ENCODE measurements around the gene STEAP4. TPM values are rescaled to one million over a fixed set of nuclear protein-coding genes. Genes with fewer than 3 reads are reported as not detected.

Gene STEAP4
- total and polyA plus RNA-seq, 2 of the 13 experiments (the other 11 are each of a cell fraction or from before 2014, with no cell fraction given) = not detected

DNA sequence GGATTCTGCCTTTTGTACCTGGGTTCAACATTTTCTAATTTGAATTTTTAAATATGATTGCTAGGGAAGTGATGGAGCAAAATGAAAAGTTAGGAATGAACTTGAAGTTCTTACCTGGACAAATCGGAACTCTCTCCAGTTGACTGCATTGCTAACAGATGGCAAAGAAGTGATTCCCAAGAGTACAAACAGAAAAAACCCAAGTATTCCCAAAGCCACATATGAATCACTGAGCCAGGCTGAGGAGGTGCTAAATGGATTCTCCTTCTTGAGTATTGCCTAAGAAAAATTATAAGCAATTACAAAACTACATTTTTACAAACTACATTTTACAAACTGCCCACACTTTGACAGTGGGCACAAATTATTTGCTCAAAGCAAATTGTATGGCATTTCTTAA lies 25.9 kb downstream of the STEAP4 start:
- Histone ChIP-seq H2AFZ (ENCODE audit: low read length) (no peak overlapping the region), H3K4me2 (ENCODE audit: low read depth, low read length) (no peak overlapping the region), H3K79me2 (ENCODE audit: insufficient read depth, low read length) (no peaks in the 10 kb centered on the region), H3K9me3 (ENCODE audit: low read length) (no peaks in the 10 kb centered on the region), H3K4me1 (ENCODE audit: insufficient read depth, low read length) (peaks cover 8% of the 10 kb centered on the region; the same call in 1 of the 2 replicates), H3K36me3 (replicated peaks in 1 of 2; ENCODE audit: control insufficient read depth in 1 of 2, insufficient read depth in 2 of 2, low read length in 2 of 2) (no peaks in the 10 kb centered on the region), H3K4me3 (replicated peaks in 1 of 3; ENCODE audit: insufficient read depth in 1 of 3, low read depth in 2 of 3, low read length in 3 of 3) (no peak overlapping the region), H3K9ac (ENCODE audit: insufficient read depth, low read depth, low read length) (no peak overlapping the region), H3K27me3 (ENCODE audit: control insufficient read depth in 1 of 2, insufficient read depth in 2 of 2, low read length in 2 of 2) (no peaks in the 10 kb centered on the region; a peak in 1 of 5 replicates), H3K27ac (ENCODE audit: extremely low read length, insufficient read depth, low read length) (no peak overlapping the region), H4K20me1 (ENCODE audit: insufficient read depth, low read length) (no peaks in the 10 kb centered on the region)
- no TSS peak for BruUV-seq (replicated peaks)
- ChIA-PET CTCF (ENCODE audit: low intra/inter-chr PET ratio, low total read pairs) (no interaction called here), POLR2A (no interaction called here)
- DNase-seq (ENCODE audit: low spot score) = no peak
- 83% methylated on average over 1 of the region's 1 CpG for WGBS (ENCODE audit: low lambda C conversion rate)
- intact Hi-C loops (cut with micrococcal nuclease; ENCODE audit: unreplicated experiment) = no loop called here
- no peak for ATAC-seq
- FAIRE-seq = no peak
- in situ Hi-C loops (cut with HindIII; ENCODE audit: extremely low pct_ligation_motif_present, low pct_unique_long_range_greater_than_20kb) = no loop called here
- TF ChIP-seq ZNF292 (CRISPR knock-in tag; IDR thresholded peaks at IDR 0.05; ENCODE audit: borderline replicate concordance, low read depth) (no peak), PPARG (CRISPR knock-in tag; conservative IDR thresholded peaks at IDR 0.05) (no peak), MAFK (conservative IDR thresholded peaks at IDR 0.05 in 1 of 2, IDR thresholded peaks at IDR 0.05 in 1 of 2; ENCODE audit: low read length in 2 of 2) (no peak), ZNF772 (CRISPR knock-in tag; IDR thresholded peaks at IDR 0.05) (no peak), SP4 (CRISPR knock-in tag; IDR thresholded peaks at IDR 0.05) (no peak), ZNF782 (CRISPR knock-in tag; IDR thresholded peaks at IDR 0.05; ENCODE audit: borderline replicate concordance) (no peak), ZSCAN9 (CRISPR knock-in tag; IDR thresholded peaks at IDR 0.05; ENCODE audit: borderline replicate concordance) (no peak), ZNF496 (CRISPR knock-in tag; IDR thresholded peaks at IDR 0.05; ENCODE audit: insufficient replicate concordance) (no peak), POLR2AphosphoS5 (IDR thresholded peaks at IDR 0.05; ENCODE audit: low read depth, low read length) (no peak), ZSCAN21 (CRISPR knock-in tag; IDR thresholded peaks at IDR 0.05; ENCODE audit: borderline replicate concordance) (no peak), ZBTB3 (CRISPR knock-in tag; IDR thresholded peaks at IDR 0.05; ENCODE audit: borderline replicate concordance, low read depth) (no peak), PAX8 (CRISPR knock-in tag; IDR thresholded peaks at IDR 0.05; ENCODE audit: borderline replicate concordance) (no peak), ZSCAN30 (CRISPR knock-in tag; IDR thresholded peaks at IDR 0.05) (no peak)
- TF ChIP-seq, protein P1, sequence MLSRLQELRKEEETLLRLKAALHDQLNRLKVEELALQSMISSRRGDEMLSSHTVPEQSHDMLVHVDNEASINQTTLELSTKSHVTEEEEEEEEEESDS (CRISPR knock-in tag; IDR thresholded peaks at IDR 0.05; ENCODE audit: borderline replicate concordance) = no peak
- TF ChIP-seq, protein P2, sequence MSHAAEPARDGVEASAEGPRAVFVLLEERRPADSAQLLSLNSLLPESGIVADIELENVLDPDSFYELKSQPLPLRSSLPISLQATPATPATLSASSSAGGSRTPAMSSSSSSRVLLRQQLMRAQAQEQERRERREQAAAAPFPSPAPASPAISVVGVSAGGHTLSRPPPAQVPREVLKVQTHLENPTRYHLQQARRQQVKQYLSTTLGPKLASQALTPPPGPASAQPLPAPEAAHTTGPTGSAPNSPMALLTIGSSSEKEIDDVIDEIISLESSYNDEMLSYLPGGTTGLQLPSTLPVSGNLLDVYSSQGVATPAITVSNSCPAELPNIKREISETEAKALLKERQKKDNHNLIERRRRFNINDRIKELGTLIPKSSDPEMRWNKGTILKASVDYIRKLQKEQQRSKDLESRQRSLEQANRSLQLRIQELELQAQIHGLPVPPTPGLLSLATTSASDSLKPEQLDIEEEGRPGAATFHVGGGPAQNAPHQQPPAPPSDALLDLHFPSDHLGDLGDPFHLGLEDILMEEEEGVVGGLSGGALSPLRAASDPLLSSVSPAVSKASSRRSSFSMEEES (CRISPR knock-in tag; IDR thresholded peaks at IDR 0.05) = no peak
- TF ChIP-seq, protein P3, sequence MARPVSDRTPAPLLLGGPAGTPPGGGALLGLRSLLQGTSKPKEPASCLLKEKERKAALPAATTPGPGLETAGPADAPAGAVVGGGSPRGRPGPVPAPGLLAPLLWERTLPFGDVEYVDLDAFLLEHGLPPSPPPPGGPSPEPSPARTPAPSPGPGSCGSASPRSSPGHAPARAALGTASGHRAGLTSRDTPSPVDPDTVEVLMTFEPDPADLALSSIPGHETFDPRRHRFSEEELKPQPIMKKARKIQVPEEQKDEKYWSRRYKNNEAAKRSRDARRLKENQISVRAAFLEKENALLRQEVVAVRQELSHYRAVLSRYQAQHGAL (CRISPR knock-in tag; IDR thresholded peaks at IDR 0.05; ENCODE audit: not compliant biosample characterization) = no peak
- TF ChIP-seq, protein P4, sequence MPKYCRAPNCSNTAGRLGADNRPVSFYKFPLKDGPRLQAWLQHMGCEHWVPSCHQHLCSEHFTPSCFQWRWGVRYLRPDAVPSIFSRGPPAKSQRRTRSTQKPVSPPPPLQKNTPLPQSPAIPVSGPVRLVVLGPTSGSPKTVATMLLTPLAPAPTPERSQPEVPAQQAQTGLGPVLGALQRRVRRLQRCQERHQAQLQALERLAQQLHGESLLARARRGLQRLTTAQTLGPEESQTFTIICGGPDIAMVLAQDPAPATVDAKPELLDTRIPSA (CRISPR knock-in tag; IDR thresholded peaks at IDR 0.05; ENCODE audit: borderline replicate concordance) = no peak
- TF ChIP-seq, protein P5, sequence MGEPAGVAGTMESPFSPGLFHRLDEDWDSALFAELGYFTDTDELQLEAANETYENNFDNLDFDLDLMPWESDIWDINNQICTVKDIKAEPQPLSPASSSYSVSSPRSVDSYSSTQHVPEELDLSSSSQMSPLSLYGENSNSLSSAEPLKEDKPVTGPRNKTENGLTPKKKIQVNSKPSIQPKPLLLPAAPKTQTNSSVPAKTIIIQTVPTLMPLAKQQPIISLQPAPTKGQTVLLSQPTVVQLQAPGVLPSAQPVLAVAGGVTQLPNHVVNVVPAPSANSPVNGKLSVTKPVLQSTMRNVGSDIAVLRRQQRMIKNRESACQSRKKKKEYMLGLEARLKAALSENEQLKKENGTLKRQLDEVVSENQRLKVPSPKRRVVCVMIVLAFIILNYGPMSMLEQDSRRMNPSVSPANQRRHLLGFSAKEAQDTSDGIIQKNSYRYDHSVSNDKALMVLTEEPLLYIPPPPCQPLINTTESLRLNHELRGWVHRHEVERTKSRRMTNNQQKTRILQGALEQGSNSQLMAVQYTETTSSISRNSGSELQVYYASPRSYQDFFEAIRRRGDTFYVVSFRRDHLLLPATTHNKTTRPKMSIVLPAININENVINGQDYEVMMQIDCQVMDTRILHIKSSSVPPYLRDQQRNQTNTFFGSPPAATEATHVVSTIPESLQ (CRISPR knock-in tag; conservative IDR thresholded peaks at IDR 0.05) = no peak
